HCT116 (cell line): ENCODE results near the gene TRMU. TPM values are rescaled to one million over a fixed set of nuclear protein-coding genes. Genes with fewer than 3 reads are reported as not detected.

Experiments
- ATAC-seq: fragments of 200-7000 bp; cut with Tn5 transposase; 2 replicates; pipeline ENCODE4 v1.9.1; 2020; ENCODE audit warnings: mild to moderate bottlenecking, moderate library complexity
- BruUV-seq: library from RNA; stranded (reverse); fragments of 400-500 nt; replicated peaks from 2 replicates; lab custom pipeline; 2021; lab: Mats Ljungman, UMichigan
- CTCF ChIA-PET: fragments of 300-600 bp; sonication (Branson Sonifier 250); formaldehyde crosslinking; loops from one replicate; lab custom pipeline; 2021; ENCODE audit warnings: antibody characterized with exemption; lab: Charles Lee
- POLR2A ChIA-PET: fragments of 300-600, 350-600 bp; sonication (Branson Sonifier 250); formaldehyde crosslinking; loops from one replicate; lab custom pipeline; 2021; ENCODE audit warnings: antibody characterized with exemption; lab: Charles Lee
- RAD21 ChIA-PET, 2 experiments: fragments of 300-600 bp; sonication (Branson Sonifier 250); formaldehyde crosslinking; loops; one replicate each; lab custom pipeline; 2023; ENCODE audit warnings: low total read pairs in 2 of 2; ENCODE audit not compliant: uncharacterized antibody in 2 of 2, unreplicated experiment in 2 of 2, low non-redundant PET in 1 of 2; lab: Charles Lee
- DNase-seq: peaks from one replicate; pipeline ENCODE4 v3.0.0-alpha.2; 2010; ENCODE audit warnings: low read depth, low spot score
- H2AFZ ChIP-seq: fragments of 200-600 bp; shearing (Covaris generic), sonication (generic); 2 replicates; pipeline ENCODE4 v1.6.1; 2017; ENCODE audit warnings: low read depth, mixed run types, mixed read lengths, antibody characterized with exemption, low read length; ENCODE audit not compliant: poor library complexity, severe bottlenecking
- H3K27ac ChIP-seq: 2 replicates; pipeline ENCODE4 v1.5.1; 2012; ENCODE audit warnings: low read depth, low read length
- H3K27me3 ChIP-seq: fragments of 200-600 bp; sonication (generic); 2 replicates; pipeline ENCODE4 v1.6.1; 2016; ENCODE audit warnings: mixed run types, low read length, mixed read lengths; ENCODE audit not compliant: insufficient read depth
- H3K36me3 ChIP-seq, 2 experiments: fragments of 200-500 bp in 1 of 2; fragments of 200-600 bp in 1 of 2; sonication (Bioruptor generic) in 1 of 2; sonication (generic) in 1 of 2; 2 replicates each; pipeline versions ENCODE4 v1.5.1 to v1.6.1; 2014 to 2016; ENCODE audit warnings: low read length in 2 of 2, inconsistent platforms in 1 of 2, mixed read lengths in 1 of 2, mixed run types in 1 of 2; ENCODE audit not compliant: insufficient read depth in 2 of 2, control insufficient read depth in 1 of 2
- H3K4me1 ChIP-seq, 2 experiments: fragments of 200-600 bp in 1 of 2; sonication (generic) in 1 of 2; 2 replicates each; pipeline versions ENCODE4 v1.5.1 to v1.6.1; 2012 to 2017; ENCODE audit warnings: low read length in 2 of 2, inconsistent platforms in 1 of 2, mild to moderate bottlenecking in 1 of 2, mixed read lengths in 1 of 2, mixed run types in 1 of 2, moderate library complexity in 1 of 2; ENCODE audit not compliant: insufficient read depth in 2 of 2, control insufficient read depth in 1 of 2
- H3K4me2 ChIP-seq: fragments of 200-600 bp; sonication (generic); 2 replicates; pipeline ENCODE4 v1.6.1; 2017; ENCODE audit warnings: mixed run types, low read length, mixed read lengths
- H3K4me3 ChIP-seq, 2 experiments: fragments of 200-600 bp in 1 of 2; sonication (generic) in 1 of 2; replicated peaks in 1 of 2; 2 replicates each; pipeline ENCODE4 v1.5.1; 2011 to 2016; ENCODE audit warnings: low read length in 2 of 2, control low read depth in 1 of 2, low read depth in 1 of 2, mild to moderate bottlenecking in 1 of 2, mixed read lengths in 1 of 2, mixed run types in 1 of 2
- H3K79me2 ChIP-seq: fragments of 200-600 bp; sonication (generic); 2 replicates; pipeline ENCODE4 v1.6.1; 2017; ENCODE audit warnings: mild to moderate bottlenecking, mixed run types, low read length, moderate library complexity, mixed read lengths; ENCODE audit not compliant: insufficient read depth
- H3K9ac ChIP-seq: fragments of 200-600 bp; sonication (generic); 2 replicates; pipeline ENCODE4 v1.6.1; 2016; ENCODE audit warnings: low read length, mixed read lengths
- H3K9me2 ChIP-seq: fragments of 200-600 bp; sonication (generic), shearing (Covaris generic); 2 replicates; pipeline ENCODE4 v1.6.1; 2017; ENCODE audit warnings: mixed run types, mild to moderate bottlenecking, moderate library complexity; ENCODE audit not compliant: insufficient read depth
- H3K9me3 ChIP-seq, 2 experiments: fragments of 200-500 bp in 1 of 2; fragments of 200-600 bp in 1 of 2; sonication (Bioruptor generic) in 1 of 2; sonication (generic) in 1 of 2; 2 replicates each; pipeline ENCODE4 v1.6.1; 2014 to 2017; ENCODE audit warnings: low read length in 2 of 2, mixed read lengths in 2 of 2, inconsistent platforms in 1 of 2, low read depth in 1 of 2, mild to moderate bottlenecking in 1 of 2, mixed run types in 1 of 2, moderate library complexity in 1 of 2; ENCODE audit not compliant: control insufficient read depth in 1 of 2, insufficient read depth in 1 of 2
- H4K20me1 ChIP-seq: fragments of 200-600 bp; sonication (generic), shearing (Covaris generic); 2 replicates; pipeline ENCODE4 v1.6.1; 2017; ENCODE audit warnings: mixed run types, mild to moderate bottlenecking, moderate library complexity; ENCODE audit not compliant: insufficient read depth
- ATF3 ChIP-seq: IDR thresholded peaks from 2 replicates; pipeline ENCODE4 v1.6.1; 2012
- CEBPB ChIP-seq: IDR thresholded peaks from 2 replicates; pipeline ENCODE4 v1.6.1; 2012; ENCODE audit warnings: low read depth
- EGR1 ChIP-seq: IDR thresholded peaks from 2 replicates; pipeline ENCODE4 v1.6.1; 2012; ENCODE audit warnings: low read depth
- EZH2 ChIP-seq: fragments of 200-600 bp; sonication (generic); IDR thresholded peaks from 2 replicates; pipeline ENCODE4 v1.6.1; 2017; ENCODE audit warnings: antibody characterized with exemption, mixed run types
- FOSL1 ChIP-seq: IDR thresholded peaks from 2 replicates; pipeline ENCODE4 v1.6.1; 2012; ENCODE audit warnings: low read depth
- POLR2A ChIP-seq: IDR thresholded peaks from 2 replicates; pipeline ENCODE4 v1.7.0; 2011; ENCODE audit warnings: borderline replicate concordance; ENCODE audit not compliant: insufficient read depth, insufficient read length; ENCODE audit errors: extremely low read depth
- REST ChIP-seq: IDR thresholded peaks from 2 replicates; pipeline ENCODE4 v1.6.1; 2012; ENCODE audit warnings: low read depth
- SRF ChIP-seq: IDR thresholded peaks from 2 replicates; pipeline ENCODE4 v1.6.1; 2012; ENCODE audit warnings: low read depth
- ZFX ChIP-seq: fragments of 450-650 bp; IDR thresholded peaks from 2 replicates; pipeline ENCODE4 v1.6.1; 2017
- intact Hi-C: fragments of 100-400 bp; cut with micrococcal nuclease; formaldehyde crosslinking; loops from 2 replicates; pipeline ENCODE4 v1.10.0; 2022
- total RNA-seq: library from RNA; stranded (reverse); gene quantifications from one replicate; pipeline ENCODE4 v1.2.1, GENCODE V29; 2021; ENCODE audit not compliant: unreplicated experiment

TRMU gene
- total RNA-seq, 1 experiment from 2014 or later: 65.4 TPM

GRCh38 chr22:46366801-46367706, 31.5 kb downstream of the TRMU start:
- Histone ChIP-seq H4K20me1 (no peaks in the 10 kb centered on the region), H3K9me3 (no peaks in the 10 kb centered on the region), H3K4me3 (no peak overlapping the region), H3K27me3 (no peaks in the 10 kb centered on the region), H3K9me2 (no peaks in the 10 kb centered on the region), H3K36me3 (no peaks in the 10 kb centered on the region; a peak in 1 of 4 replicates), H3K27ac (no peak overlapping the region), H3K4me1 (peaks cover 0 to 12% of the 10 kb centered on the region in 2 experiments; a peak in 2 of 4 replicates), H2AFZ (no peak overlapping the region), H3K4me2 (0 out of 2 replicates have a peak overlapping the region, but pooled peaks have one; percentile 5), H3K9ac (no peak overlapping the region), H3K79me2 (no peaks in the 10 kb centered on the region)
- TF ChIP-seq REST (no peak), SRF (no peak), ATF3 (no peak), EGR1 (no peak), ZFX (no peak), FOSL1 (no peak), POLR2A (no peak), CEBPB (no peak), EZH2 (no peak)
- ATAC-seq (peak; percentile 45), DNase-seq (no peak)
- ChIA-PET POLR2A (interaction anchor here (0.9 to 1.3 kb wide), 2 partner anchors 175 to 197 kb away, joined by 3 to 15 read pairs; no protein-coding TSS in a partner anchor), CTCF (interaction anchor here (1.0 to 4.1 kb wide), 17 partner anchors 9 to 212 kb away, joined by 3 to 146 read pairs (median 5); partner anchors contain the start of gene CELSR1), RAD21 (interaction anchor here (0.5 to 2.1 kb wide), 10 partner anchors 10 to 196 kb away, joined by 3 to 31 read pairs (median 4); no protein-coding TSS in a partner anchor)
- no TSS peak for BruUV-seq
- intact Hi-C loops: loop anchor here (1.0 kb wide), 2 partner anchors 170 to 175 kb away; partner anchors contain the start of gene CELSR1
